NCI-H2081 treated with DMSO at 0.1 percent for 48 hours (cell line): ENCODE measurements around the gene TMEM51.
"Not testable (repeated sequence)": the region's sequence is repeated elsewhere in the genome, so short reads cannot be mapped to it uniquely, and the experiment has no call there.

Experiments used
- DNase-seq: peaks from one replicate; lab custom pipeline; 2025; lab: John Stamatoyannopoulos, UW

TMEM51 gene

DNA sequence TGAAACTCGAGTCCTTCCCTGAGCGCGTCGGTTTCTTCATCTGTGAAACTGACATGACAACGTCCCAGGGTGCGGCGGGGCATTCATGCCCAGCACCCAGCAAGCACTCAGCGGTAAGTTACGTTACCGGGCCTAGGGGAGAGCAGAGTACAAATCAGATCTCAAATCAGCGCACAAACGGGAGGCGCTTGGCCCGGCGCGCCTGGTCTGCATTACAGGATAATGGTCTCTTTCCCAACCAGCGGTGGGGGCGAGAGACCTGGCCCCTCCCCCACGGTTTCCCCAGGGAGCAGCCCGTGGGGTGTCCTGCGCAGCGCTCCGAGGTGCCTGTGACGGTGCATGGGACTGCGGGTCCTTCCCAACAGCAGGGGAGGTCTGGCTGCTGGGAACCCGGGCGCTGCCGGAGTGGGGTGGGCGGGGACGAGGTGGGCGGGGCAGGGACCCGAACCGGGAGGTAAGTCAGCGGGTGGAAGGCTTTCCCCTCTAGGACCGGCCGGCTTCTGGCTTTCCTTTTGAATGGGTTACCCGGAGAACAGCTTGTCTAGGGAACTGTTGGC is 1.0 kb downstream of the TMEM51 start:
- DNase-seq = no peak

DNA sequence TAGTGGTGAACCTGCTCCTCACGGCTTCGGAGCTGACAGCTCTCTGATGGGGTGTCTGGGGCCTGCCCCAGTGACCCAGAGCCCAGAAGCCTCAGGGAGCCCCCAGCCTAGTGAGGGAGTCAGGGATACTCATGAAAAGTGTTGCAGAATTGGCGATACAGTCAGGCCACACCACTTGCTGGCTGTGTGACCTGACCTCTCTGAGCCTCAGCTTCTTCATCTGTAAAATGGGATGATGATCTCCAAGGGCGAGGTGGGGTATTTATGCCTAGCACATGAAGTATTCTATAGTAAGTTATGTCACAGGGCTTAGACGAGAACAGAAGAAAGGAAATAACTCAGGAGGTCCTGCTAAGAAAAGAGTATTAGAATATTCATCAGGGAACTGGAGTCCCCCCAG is 1.6 kb downstream of the TMEM51 start:
- no peak for DNase-seq

DNA sequence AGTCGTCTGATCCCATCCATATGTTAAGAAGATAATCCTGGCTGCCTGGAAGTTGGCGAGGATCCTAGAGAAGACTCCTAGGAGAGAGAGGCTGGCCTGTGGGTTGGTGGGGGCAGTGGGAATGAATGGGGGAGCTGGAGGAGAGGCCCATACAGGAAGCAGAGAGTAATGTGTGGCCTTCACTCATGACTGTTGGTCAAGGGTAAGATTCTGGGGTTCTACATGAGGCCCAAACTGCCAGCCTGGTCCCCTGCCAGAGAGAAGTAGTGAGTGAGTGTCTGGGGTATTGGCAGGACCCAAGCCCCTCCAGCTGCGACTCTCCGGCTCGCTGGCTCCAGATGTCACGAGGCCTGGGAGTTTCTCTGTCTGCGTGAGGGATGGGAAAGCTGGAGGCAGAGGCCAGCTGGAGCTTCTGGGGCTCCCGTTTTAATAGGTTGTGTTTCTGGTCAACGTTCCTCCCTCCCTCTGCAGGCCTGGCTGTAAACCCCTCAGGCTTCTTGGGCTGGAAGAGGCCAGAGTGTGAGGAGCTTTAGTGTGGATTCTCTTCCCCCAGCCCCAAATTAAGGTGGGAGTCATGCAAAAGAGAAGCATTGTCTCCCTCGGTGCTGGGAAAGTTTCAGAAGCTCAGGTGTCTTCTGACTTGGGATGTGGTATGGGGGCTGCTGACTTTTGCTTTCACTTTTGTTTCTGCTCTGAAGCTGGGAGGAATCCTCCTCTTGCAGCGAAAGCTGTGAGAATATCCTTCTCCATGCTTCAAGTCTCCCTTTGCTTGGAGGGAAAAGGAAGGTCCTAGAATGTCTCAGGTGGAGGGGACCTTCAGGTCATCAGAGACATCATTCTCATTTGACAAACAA is 2.6 kb downstream of the TMEM51 start:
- DNase-seq = no peak

DNA sequence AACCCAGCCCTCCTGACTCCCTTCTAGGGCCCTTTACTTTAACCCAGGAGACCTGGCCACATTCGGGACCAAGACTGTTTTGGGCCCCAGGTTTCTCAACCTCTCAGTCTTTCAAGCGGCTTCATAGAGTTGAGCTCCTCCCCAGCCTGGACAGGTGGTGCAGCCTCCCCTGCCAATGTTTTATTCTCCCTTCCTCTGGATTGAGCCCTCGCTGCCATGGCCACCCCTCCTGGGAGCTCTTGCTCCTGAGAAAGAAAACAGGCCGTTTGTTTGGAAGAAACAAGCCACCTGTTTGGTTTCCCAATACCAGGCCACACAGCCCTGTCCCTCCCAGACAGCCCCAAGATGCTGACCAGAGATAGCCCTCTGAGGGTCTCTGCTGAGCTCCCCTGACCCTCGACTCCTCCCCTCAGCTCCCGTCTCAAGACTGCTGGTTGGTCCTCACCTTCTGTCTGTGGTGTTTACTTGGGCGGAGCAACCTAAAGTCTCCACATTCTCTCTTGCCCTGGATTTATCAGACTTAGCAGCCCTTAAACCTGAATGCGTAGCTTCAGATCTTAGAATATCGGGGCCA is 3.3 kb downstream of the TMEM51 start:
- DNase-seq = no peak

DNA sequence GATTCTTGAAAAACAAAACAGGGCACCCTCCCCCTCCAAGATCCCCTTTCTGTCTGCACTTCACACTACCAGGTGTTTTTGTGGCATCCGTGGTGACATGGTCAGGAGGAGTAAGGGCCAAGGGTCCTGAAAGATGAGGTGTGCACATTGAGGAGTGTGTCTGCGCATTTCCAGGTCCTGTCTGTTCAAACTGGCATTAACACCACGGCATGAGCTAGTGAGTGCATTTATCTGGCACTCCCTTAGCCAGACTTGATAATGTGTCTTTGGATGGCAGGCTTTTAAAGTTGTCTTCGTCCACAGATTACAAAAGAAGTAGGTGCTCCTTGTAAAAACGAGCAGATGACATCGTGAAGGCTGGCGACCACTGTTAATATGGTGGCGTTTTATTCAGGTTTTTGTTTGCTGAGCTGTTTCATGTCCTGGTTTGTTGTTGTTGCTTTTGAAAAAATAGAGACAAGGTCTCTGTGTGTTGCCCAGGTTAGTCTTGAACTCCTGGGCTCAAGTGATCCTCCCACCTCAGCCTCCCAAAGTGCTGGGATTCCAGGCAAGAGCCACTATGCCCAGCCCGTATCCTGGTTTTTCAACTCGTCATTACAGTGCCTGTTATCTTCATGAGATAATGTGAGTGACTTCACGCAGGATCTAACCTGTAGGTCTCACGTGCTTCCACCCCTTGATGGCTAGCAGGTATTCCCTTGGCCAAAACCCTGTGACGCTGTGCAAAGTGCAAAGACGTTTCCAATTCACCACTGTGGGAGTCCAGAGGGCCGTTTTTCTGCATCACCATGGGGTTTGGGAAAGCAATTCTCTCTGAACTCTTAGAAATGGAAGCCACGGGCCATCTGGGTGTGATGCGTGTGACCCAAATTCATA is 4.2 kb downstream of the TMEM51 start:
- DNase-seq = no peak

DNA sequence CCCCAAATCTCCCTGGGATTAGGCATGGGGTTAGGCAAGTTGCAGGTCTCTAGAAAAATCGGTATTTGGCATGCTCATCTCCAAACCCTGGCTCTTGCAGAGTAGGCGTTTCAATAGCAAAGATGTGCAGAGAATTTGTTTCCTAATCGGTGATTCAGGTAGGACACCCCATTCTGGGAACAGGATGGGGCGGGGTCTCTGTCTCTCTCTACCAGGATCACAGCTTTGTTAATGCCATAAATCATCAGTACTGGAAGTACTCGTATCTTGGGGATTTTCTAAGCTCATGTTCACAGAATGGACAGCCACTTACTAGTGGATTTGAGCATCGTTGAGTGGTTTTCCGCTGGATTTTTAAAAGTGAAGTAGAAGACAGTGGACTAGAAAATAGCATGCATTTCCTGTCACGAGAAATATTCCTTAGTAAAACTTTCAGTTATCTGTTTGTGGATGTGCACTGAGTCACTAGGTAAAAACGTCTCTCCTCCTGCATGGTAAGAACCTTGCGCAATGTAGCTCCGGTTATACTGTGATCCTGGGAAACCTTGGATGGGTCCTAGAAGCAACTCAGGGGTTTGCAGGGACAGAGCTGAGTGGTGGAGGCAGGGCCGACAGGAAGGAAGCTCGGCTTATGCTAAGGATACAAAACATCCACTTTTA is 5.1 kb downstream of the TMEM51 start:
- DNase-seq = no peak

DNA sequence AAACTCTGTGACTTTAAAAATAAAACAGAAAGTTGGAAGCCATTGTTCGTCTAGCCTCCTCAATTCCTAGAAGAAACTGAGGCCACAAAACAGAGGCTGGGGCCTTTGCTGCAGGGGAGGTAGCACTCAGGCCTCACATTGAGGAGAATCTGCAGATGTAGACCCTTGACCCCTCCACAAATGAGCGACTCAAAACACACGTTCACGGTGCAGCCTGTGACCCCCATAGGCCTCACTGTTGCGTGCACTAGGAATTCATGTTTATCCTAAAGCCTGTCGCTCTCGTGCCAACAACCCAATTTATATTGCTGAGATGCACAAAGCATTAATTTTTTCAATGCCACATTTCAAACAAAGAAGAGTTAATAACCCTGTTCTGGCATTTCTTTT is 5.6 kb downstream of the TMEM51 start:
- DNase-seq = no peak

DNA sequence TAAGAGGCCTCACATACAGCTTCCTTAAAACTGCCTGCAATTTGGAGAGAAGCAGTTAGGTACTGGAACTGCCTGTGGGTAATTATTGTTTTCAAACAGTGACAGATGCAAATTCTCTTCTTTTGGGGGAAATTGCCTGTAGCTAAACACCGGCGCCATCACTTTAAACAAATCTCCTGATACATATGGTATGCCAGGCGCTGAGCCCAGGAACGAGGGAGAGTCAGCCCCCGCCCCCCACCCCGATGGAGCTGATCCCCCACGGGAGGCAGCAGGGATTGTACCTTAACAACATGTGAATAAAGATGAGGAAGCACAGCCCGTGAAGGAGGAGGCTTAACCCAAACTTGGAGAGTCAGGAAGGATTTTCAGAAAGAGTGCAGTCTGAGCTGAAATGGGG is 7.1 kb downstream of the TMEM51 start:
- no peak for DNase-seq

DNA sequence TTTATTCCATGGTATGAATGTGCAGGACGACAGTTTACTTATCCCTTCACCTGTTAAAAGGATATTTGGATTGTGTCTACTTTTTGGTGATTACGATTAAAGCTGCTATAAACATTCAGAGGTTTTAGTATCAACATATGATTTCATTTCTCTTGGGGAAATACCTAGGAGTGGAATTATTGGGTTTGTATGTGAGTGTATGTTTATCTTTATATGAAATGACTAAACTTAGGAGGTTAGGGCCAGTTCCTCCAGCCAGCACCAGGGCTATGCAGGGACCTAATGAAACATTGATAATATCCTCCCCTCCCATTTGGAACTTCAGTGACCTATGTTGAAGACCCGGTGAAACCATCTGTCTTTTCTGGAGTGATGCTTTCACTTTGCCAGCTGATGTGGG is 13.8 kb downstream of the TMEM51 start:
- no peak for DNase-seq

DNA sequence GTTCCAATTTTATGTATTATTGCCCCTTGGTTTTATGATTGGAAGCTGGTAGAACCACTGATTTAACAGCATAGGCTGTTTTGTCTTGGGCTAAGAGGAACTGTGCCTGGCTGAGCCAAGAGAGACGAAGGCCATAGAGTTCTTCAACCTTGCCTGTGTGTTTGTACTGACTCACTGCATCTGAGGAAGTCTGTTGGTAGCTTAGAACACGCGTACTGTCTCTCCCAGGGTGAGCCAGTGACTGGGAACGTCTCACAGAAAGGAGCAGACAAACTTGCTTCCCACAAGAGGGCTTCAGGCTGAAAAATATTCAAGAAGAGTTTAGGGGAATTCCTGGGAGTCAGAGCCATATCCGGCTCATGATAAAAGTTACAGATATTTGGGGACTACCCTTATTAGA is 14.9 kb downstream of the TMEM51 start:
- DNase-seq = no peak

DNA sequence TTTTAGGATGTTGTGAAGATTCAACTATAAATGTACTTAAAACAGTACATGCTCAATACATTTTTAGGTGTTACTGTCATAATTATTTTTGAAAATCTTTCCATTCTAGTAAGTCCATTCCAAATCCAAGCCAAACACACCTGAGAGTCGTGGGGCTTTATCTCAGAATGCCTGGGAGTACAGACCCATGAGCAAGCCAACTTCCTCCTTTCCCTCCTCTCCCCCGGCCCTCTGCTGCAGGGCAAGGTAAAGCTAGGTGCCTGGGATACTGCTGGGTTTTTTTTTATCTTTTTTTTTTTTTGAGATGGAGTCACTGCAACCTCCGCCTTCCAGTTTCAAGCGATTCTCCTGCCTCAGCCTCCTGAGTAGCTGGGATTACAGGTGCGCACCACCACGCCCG is 16.5 kb downstream of the TMEM51 start:
- DNase-seq = no peak

DNA sequence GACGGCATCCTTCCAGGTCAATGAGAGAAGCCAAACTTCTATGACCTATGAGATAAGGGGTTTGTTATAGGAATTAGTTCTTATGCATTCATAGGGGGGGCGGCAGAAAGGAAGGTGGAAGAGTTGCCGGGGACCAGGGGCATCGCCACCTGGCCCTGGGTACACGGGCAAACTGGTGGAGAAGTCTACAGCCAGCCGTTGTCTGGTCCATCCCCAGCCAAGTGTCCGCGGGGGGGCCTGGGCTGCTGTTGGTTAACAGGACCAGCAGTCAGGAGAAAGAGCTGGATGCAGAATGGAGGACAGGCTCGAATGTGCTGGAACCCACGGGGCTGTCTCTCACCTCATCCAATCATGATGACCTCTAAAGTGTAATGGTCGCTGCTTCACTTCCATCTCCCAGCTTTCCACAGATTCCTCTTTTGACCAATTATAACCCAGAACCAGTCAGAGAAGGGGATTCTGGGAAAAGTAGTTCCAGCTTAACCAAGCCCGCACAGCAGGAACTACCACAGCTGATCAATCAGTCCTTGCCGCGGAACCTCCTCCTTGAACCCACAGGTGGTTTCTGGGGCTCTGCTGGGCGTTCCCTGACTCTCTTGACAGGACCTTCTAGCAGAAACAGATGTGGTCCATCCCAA is 17.8 kb downstream of the TMEM51 start:
- no peak for DNase-seq

DNA sequence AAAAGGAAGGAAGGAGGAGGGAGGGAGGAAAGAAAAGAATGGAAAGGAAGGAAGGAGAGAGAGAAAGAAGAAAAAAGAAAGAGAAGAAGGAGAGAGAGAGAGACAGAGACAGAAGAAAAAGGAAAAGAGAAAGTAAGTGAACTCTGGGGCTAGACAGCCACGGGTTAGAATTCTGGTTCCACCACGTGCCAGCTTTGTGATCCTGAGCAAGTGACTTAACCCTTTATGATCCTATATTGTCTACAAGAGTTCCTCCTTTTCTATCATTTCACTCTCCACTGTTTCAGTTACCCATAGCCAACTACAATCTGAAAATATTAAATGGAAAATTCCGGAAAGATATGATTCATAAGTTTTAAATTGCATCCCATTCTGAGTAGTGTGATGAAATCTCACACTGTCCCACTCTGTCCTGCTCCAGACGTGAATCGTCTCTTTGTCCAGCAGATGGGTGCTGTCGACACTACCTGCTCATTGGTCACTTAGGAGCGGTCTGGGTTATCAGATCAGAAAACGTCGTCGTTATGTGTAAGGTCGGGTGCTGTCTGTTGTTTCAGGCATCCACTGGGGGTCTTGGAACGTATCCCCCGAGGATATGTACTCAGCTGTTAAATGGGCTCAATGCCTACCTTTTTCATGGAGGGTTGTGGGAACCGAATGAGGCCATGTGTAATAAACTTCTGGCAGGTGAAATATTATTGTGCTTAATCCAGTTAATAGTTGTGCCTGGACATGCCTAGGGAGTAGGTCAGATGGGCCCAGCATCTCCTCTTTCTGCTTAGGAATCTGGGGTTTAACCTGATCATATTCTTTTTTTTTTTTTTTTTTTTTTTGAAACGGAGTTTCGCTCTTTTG is 19.1 kb downstream of the TMEM51 start:
- no peak for DNase-seq

DNA sequence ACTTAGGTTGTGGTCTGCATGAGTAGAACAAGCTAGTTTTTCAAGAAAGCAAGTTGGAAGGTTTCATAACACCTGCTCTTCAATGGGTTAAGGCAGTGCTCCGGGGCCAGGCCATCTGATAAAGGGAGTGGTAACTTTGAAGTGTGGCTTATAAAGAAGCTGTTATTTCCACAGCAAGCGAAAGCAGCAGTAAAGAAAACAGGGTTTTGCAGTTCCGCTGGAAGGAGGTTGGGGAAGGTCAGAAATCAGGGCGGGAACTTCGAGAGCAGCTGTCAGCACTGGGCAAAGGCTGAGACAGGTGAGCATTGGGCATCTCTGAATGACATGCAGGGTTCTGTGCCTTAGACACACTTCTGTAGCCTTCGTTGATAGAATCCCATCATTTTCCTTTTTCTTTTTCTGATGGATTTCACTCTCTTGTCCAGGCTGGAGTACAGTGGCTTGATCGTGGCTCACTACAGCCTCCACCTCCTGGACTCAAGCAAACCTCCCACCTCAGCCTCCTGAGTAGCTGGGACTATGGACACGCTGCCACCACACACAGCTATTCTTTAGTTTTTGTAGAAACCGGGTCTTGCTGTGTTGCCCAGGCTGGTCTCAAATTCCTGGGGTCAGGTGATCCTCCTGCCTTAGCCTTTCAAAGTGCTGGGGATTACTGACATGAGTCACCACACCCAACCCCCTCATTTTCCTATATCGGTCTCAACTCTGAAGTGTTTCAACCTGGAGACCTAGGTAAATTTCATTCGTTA is 20.5 kb downstream of the TMEM51 start:
- no peak for DNase-seq

DNA sequence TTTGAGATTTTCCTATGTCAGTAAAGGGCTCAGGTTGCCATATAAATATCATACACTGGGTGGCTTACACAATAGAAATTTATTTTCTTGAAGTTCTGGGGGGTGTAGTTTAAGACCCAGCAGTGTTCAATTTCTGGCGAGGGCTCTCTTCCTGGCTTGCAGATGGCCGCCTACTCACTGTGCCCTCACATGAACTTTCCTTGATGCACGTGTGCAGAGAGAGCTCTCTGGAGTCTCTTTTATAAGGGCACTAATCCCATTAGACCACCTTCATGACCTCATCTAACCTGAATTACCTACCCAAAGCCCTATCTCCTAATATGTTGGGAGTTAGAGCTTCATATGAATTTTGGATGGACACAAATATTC is 21.1 kb downstream of the TMEM51 start:
- DNase-seq = no peak

DNA sequence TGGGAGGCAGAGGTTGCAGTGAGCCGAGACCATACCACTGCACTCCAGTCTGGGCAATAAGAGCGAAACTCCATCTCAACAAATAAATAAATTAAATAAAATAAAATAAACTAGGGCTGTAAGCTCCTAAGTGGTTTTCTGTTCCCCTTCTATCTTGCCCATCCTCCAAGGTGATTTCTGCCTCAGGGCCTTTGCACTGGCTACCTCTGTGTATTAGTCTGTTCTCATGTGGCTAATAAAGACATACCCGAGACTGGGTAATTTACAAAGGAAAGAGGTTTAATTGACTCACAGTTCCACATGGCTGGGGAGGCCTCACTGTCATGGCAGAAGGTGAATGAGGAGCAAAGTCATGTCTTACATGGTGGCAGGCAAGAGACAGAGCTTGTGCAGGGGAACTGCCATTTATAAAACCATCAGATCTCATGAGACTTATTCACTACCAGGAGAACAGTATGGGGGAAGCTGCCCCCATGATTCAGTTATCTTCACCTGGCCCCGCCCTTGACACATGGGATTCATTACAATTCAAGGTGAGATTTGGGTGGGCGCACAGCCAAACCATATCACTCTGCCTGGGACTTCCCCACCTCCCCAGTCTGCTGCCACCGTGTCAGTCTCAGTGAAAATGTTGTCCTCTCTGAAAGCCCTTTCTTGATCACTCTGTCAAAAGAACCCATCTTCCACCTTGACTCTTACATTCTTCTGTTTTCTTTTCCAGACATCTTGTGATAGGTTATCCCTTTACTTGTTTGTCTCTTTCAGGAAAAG is 22.0 kb downstream of the TMEM51 start:
- DNase-seq = not testable (repeated sequence)

DNA sequence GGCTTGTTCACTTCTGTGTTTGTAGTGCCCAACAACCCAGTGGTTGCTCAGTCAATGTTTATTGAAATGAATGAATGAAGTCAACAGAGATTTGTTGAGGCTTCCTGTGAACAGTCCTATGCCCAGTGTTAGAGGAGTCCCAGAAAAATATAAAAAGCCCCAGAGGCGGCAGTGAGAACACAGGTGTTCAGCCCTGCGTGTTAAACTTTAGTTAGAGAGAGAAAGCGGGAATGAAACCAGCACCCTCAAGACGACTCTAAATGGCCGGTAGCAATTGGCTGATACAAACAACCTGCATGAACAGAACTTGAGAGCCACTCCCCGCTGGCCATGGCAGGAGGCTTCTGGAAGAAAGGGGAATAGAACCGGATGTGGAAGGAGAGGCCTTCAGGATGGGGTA is 22.6 kb downstream of the TMEM51 start:
- no peak for DNase-seq

DNA sequence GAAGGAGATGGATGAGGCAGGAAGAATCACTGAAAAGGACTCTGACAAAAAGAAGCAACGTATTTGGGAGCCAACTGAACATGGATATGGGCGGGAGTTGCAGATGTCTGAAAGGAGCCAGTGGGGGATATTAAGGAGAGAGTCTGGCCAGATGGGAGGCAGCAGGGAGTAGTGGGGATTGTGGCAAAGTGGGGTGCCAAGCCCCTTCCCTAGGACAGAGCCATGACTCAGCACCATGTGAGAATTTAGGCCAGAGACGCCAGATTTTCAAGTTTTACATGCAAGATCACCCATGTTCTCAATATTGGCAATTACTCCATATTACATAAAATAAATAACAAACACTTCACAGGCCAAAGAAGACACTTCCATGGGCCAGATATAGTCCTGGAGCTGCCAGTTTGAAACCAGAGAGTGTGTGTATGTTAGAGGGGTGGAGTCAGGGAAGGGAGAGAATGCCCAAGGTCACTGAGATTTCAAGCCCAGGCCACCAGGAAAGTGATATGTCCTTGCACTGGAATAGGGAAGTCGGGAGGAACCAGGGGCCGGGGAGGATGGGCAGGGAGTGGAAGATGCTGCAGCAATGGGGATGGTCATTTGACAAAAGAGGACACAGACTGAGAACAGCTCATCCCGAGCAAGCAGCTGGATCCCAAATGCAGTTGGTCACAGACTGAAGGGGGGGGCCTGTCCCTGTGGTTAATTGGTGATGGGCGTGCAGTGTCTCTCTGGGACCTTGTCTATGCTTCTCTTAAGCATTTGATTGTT is 23.5 kb downstream of the TMEM51 start:
- no peak for DNase-seq
